NB4 (cell line): ENCODE measurements around the gene XXYLT1.

Experiments used
- MYC ChIP-seq: IDR thresholded peaks from 2 replicates; pipeline ENCODE4 v1.6.1; 2011; ENCODE audit warnings: low read depth, low read length
- POLR2A ChIP-seq: IDR thresholded peaks from 2 replicates; pipeline ENCODE4 v1.6.1; 2011; ENCODE audit warnings: mild to moderate bottlenecking; ENCODE audit not compliant: insufficient read length; ENCODE audit errors: extremely low read depth
- TF ChIP-seq, protein P1 (sequence below): IDR thresholded peaks from one replicate; pipeline ENCODE4 v1.5.1; 2012; ENCODE audit warnings: low read depth, low read length
- TF ChIP-seq, protein P2 (sequence below): IDR thresholded peaks from 2 replicates; pipeline ENCODE4 v1.6.1; 2011; ENCODE audit warnings: low read depth, low read length

- TF ChIP-seq, protein P1, sequence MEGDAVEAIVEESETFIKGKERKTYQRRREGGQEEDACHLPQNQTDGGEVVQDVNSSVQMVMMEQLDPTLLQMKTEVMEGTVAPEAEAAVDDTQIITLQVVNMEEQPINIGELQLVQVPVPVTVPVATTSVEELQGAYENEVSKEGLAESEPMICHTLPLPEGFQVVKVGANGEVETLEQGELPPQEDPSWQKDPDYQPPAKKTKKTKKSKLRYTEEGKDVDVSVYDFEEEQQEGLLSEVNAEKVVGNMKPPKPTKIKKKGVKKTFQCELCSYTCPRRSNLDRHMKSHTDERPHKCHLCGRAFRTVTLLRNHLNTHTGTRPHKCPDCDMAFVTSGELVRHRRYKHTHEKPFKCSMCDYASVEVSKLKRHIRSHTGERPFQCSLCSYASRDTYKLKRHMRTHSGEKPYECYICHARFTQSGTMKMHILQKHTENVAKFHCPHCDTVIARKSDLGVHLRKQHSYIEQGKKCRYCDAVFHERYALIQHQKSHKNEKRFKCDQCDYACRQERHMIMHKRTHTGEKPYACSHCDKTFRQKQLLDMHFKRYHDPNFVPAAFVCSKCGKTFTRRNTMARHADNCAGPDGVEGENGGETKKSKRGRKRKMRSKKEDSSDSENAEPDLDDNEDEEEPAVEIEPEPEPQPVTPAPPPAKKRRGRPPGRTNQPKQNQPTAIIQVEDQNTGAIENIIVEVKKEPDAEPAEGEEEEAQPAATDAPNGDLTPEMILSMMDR, result no peak
- TF ChIP-seq POLR2A (no peak), MYC (no peak)
- TF ChIP-seq, protein P2, sequence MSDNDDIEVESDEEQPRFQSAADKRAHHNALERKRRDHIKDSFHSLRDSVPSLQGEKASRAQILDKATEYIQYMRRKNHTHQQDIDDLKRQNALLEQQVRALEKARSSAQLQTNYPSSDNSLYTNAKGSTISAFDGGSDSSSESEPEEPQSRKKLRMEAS, result no peak
These were observed 110.0 kb downstream of the XXYLT1 start for GRCh38 chr3:195160908-195161434.
